ENCODE data around the gene ANKRD52. TPM values are rescaled to one million over a fixed set of nuclear protein-coding genes. Genes with fewer than 3 reads are reported as not detected.
A peak's percentile ranks its signal among the peaks of the same experiment; 100 is the strongest.

ANKRD52 gene
- total and polyA plus RNA-seq, 9 of the 15 experiments (the other 6 are each of a cell fraction or from before 2014, with no cell fraction given) = 0.52 to 46.8 (median 7.9) TPM

- POLR2A ChIA-PET = interaction anchor here (0.6 to 3.3 kb wide), 12 partner anchors 9 to 197 kb away, joined by 3 to 25 read pairs (median 6); partner anchors contain the start of genes ANKRD52, IL23A, RNF41 and SMARCC2
- FAIRE-seq (peak; percentile 86), ATAC-seq (peak; percentile 93), DNase-seq (ENCODE audit: extremely low read depth in 1 of 4, low spot score in 3 of 4) (peak; percentile 92 to 95 (median 93))
- no TSS peak for BruUV-seq (replicated peaks)
- in situ Hi-C loops (cut with MboI) (no loop called here), intact Hi-C loops (cut with micrococcal nuclease) (loop anchor here (2.0 kb wide), 2 partner anchors 34 to 42 kb away; partner anchors contain the start of genes CS and NABP2)
- Histone ChIP-seq H3K27me3 (ENCODE audit: control insufficient read depth in 2 of 2, insufficient read depth in 2 of 2, low read length in 2 of 2) (no peaks in the 10 kb centered on the region), H3K4me3 (peak within 1 kb of the TSS; percentile 67), H3K4me2 (ENCODE audit: insufficient read depth, low read length) (peak within 1 kb of the TSS; percentile 88), H3K9ac (ENCODE audit: insufficient read depth in 1 of 2, low read depth in 2 of 2, low read length in 2 of 2) (peak within 1 kb of the TSS; percentile 71 to 87), H3K36me3 (ENCODE audit: control insufficient read depth, insufficient read depth, low read length) (peaks cover 26% of the 10 kb centered on the region), H3K27ac (ENCODE audit: extremely low read depth, low read depth, low read length) (peak within 1 kb of the TSS; percentile 77), H3K79me2 (ENCODE audit: control insufficient read depth, insufficient read depth, low read length) (no peaks in the 10 kb centered on the region), H3K4me1 (replicated peaks in 1 of 2; ENCODE audit: control insufficient read depth in 2 of 2, insufficient read depth in 2 of 2, low read length in 2 of 2) (peaks cover 11 to 19% of the 10 kb centered on the region in 2 experiments; a peak in 4 of 5 replicates), H2AFZ (ENCODE audit: low read depth, low read length) (peak within 1 kb of the TSS; percentile 94), H4K20me1 (replicated peaks; ENCODE audit: control insufficient read depth, insufficient read depth, low read length) (no peaks in the 10 kb centered on the region), H3K9me1 (ENCODE audit: control insufficient read depth, insufficient read depth, low read length) (no peaks in the 10 kb centered on the region), H3K9me3 (replicated peaks; ENCODE audit: control insufficient read depth, insufficient read depth, low read depth, low read length) (no peaks in the 10 kb centered on the region)
- CTCF ChIA-PET (ENCODE audit: low intra/inter-chr PET ratio) = interaction anchor here (0.6 to 0.8 kb wide), 2 partner anchors 74 to 307 kb away, joined by 3 to 4 read pairs; no protein-coding TSS in a partner anchor
- under 1% methylated on average over 56 of the region's 68 CpGs for WGBS (ENCODE audit: insufficient coverage, low coverage, missing lambda C conversion rate)
- no peak for TF ChIP-seq NFE2L1 (tag; IDR thresholded peaks at IDR 0.05; ENCODE audit: borderline replicate concordance, low read depth)
- TF ChIP-seq ZNF263 (CRISPR knock-in tag; IDR thresholded peaks at IDR 0.05; ENCODE audit: borderline replicate concordance) = no peak
- no peak for TF ChIP-seq RBM25 (IDR thresholded peaks at IDR 0.05; ENCODE audit: low read depth, low read length, severe bottlenecking)
- no peak for TF ChIP-seq ZNF507 (tag; conservative IDR thresholded peaks at IDR 0.05)
- TF ChIP-seq SOX6 (IDR thresholded peaks at IDR 0.05) = peak; percentile 59; the same call in 1 of the 2 replicates
- TF ChIP-seq ZC3H8 (IDR thresholded peaks at IDR 0.05) = no peak
- TF ChIP-seq TGIF2 (CRISPR knock-in tag; IDR thresholded peaks at IDR 0.05) = no peak
- TF ChIP-seq, protein P1, sequence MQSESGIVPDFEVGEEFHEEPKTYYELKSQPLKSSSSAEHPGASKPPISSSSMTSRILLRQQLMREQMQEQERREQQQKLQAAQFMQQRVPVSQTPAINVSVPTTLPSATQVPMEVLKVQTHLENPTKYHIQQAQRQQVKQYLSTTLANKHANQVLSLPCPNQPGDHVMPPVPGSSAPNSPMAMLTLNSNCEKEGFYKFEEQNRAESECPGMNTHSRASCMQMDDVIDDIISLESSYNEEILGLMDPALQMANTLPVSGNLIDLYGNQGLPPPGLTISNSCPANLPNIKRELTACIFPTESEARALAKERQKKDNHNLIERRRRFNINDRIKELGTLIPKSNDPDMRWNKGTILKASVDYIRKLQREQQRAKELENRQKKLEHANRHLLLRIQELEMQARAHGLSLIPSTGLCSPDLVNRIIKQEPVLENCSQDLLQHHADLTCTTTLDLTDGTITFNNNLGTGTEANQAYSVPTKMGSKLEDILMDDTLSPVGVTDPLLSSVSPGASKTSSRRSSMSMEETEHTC (IDR thresholded peaks at IDR 0.05) = no peak
- no peak for TF ChIP-seq HSF4 (CRISPR knock-in tag; IDR thresholded peaks at IDR 0.05; ENCODE audit: borderline replicate concordance)
- no peak for TF ChIP-seq FUS (optimal IDR thresholded peaks at IDR 0.05; ENCODE audit: low read depth, low read length)
- TF ChIP-seq, protein P2, sequence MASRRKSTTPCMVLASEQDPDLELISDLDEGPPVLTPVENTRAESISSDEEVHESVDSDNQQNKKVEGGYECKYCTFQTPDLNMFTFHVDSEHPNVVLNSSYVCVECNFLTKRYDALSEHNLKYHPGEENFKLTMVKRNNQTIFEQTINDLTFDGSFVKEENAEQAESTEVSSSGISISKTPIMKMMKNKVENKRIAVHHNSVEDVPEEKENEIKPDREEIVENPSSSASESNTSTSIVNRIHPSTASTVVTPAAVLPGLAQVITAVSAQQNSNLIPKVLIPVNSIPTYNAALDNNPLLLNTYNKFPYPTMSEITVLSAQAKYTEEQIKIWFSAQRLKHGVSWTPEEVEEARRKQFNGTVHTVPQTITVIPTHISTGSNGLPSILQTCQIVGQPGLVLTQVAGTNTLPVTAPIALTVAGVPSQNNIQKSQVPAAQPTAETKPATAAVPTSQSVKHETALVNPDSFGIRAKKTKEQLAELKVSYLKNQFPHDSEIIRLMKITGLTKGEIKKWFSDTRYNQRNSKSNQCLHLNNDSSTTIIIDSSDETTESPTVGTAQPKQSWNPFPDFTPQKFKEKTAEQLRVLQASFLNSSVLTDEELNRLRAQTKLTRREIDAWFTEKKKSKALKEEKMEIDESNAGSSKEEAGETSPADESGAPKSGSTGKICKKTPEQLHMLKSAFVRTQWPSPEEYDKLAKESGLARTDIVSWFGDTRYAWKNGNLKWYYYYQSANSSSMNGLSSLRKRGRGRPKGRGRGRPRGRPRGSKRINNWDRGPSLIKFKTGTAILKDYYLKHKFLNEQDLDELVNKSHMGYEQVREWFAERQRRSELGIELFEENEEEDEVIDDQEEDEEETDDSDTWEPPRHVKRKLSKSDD (conservative IDR thresholded peaks at IDR 0.05; ENCODE audit: low read length) = no peak
- TF ChIP-seq HNRNPUL1 (IDR thresholded peaks at IDR 0.05; ENCODE audit: low read length) = no peak
- TF ChIP-seq FOXK2 (conservative IDR thresholded peaks at IDR 0.05 in 1 of 2, IDR thresholded peaks at IDR 0.05 in 1 of 2; ENCODE audit: low read depth in 2 of 2) = peak; percentile 66 to 70; a peak in 2 of 4 replicates
- TF ChIP-seq MAX (CRISPR knock-in tag; IDR thresholded peaks at IDR 0.05) = peak; percentile 70
- TF ChIP-seq, protein P3, sequence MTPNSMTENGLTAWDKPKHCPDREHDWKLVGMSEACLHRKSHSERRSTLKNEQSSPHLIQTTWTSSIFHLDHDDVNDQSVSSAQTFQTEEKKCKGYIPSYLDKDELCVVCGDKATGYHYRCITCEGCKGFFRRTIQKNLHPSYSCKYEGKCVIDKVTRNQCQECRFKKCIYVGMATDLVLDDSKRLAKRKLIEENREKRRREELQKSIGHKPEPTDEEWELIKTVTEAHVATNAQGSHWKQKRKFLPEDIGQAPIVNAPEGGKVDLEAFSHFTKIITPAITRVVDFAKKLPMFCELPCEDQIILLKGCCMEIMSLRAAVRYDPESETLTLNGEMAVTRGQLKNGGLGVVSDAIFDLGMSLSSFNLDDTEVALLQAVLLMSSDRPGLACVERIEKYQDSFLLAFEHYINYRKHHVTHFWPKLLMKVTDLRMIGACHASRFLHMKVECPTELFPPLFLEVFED (CRISPR knock-in tag; conservative IDR thresholded peaks at IDR 0.05) = no peak
- TF ChIP-seq PHTF2 (CRISPR knock-in tag; IDR thresholded peaks at IDR 0.05) = no peak
Observed at GRCh38 chr12:56266693-56267442, 8.7 kb upstream of the ANKRD52 start, which contains the start of gene COQ10A. Gene COQ10A (plus strand): TSS chr12:56266942. CDS start chr12:56267119, 177 bp downstream.

Data from K562 (cell line).